ENCODE measurements around the gene TIMM17B. TPM values are rescaled to one million over a fixed set of nuclear protein-coding genes. Genes with fewer than 3 reads are reported as not detected.

Gene TIMM17B
- total RNA-seq, 1 experiment from 2014 or later = 89.7 TPM

GRCh38 chrX:48924270-48924669, 26.7 kb upstream of the TIMM17B start:
- TF ChIP-seq CTCF (conservative IDR thresholded peaks at IDR 0.05) = no peak
- no peak overlapping the region for H2BK12ac ChIP-seq (ENCODE audit: insufficient read length, low read depth, low read length)
- H4K91ac ChIP-seq (ENCODE audit: insufficient read length, low read depth, low read length) = no peak overlapping the region
- no peak overlapping the region for H3K4me3 Mint-ChIP-seq
- no peak overlapping the region for H2BK120ac ChIP-seq (ENCODE audit: low read depth, low read length, poor library complexity, severe bottlenecking)
- H2BK20ac ChIP-seq (ENCODE audit: low read depth, low read length, poor library complexity, severe bottlenecking) = no peak overlapping the region
- no peaks in the 10 kb centered on the region for H3K27me3 ChIP-seq (ENCODE audit: insufficient read depth, low read length)
- H3K4me1 ChIP-seq (ENCODE audit: insufficient read depth, low read length) = peaks cover 23% of the 10 kb centered on the region; the same call in 1 of the 2 replicates
- H3T11ph ChIP-seq (ENCODE audit: low read length) = no peak overlapping the region
- no peak overlapping the region for H3K18ac ChIP-seq (ENCODE audit: insufficient read length, low read depth, low read length)
- no peaks in the 10 kb centered on the region for H3K9me3 ChIP-seq (ENCODE audit: control insufficient read depth, low read depth, low read length)
- H3K4ac ChIP-seq (ENCODE audit: low read depth, low read length) = no peak overlapping the region
- H3K36me3 Mint-ChIP-seq (ENCODE audit: insufficient read depth in 1 of 3, low read depth in 3 of 3) = peaks cover 27 to 50% (median 37%) of the 10 kb centered on the region in 3 experiments
- peaks cover 69 to 85% of the 10 kb centered on the region in 2 experiments for H3K9me3 Mint-ChIP-seq
- peak overlapping the region; percentile 87 for H2BK5ac ChIP-seq (ENCODE audit: insufficient read length, low read length)
- H3K4me2 ChIP-seq (ENCODE audit: insufficient read depth, insufficient read length, low read length) = no peak overlapping the region
- no peaks in the 10 kb centered on the region for H3K27me3 Mint-ChIP-seq (ENCODE audit: low read depth)
- DNase-seq = no peak
- WGBS (ENCODE audit: extremely low coverage, insufficient read length, low lambda C conversion rate) = no CpG with 5 or more reads among the region's 5 CpGs
- H2AFZ ChIP-seq (ENCODE audit: low read length) = no peak overlapping the region
- no peak overlapping the region for H4K8ac ChIP-seq (replicated peaks; ENCODE audit: insufficient read length, low read depth, low read length)
- no peak overlapping the region for H2AK5ac ChIP-seq (ENCODE audit: insufficient read length, low read length)
- peaks cover 42 to 55% of the 10 kb centered on the region in 2 experiments for H3K4me1 Mint-ChIP-seq
- H3K27ac ChIP-seq (ENCODE audit: insufficient read length, low read depth, low read length) = no peak overlapping the region
- peaks cover 4% of the 10 kb centered on the region for H3K23me2 ChIP-seq (ENCODE audit: insufficient read length, low read depth, low read length, poor library complexity, severe bottlenecking)
- H3K79me2 ChIP-seq (ENCODE audit: insufficient read depth, low read length) = peaks cover 10% of the 10 kb centered on the region; the same call in 1 of the 2 replicates
- H4K20me1 ChIP-seq (ENCODE audit: control insufficient read depth, insufficient read depth, insufficient read length) = no peaks in the 10 kb centered on the region
- H3K23ac ChIP-seq (ENCODE audit: insufficient read length, low read depth, low read length) = no peak overlapping the region
- H4K5ac ChIP-seq (ENCODE audit: insufficient read length, low read depth, low read length) = no peak overlapping the region
- no peak overlapping the region for H3K14ac ChIP-seq (ENCODE audit: insufficient read depth, low read length)
- H3K27ac Mint-ChIP-seq = peak overlapping the region; percentile 76 to 82 (median 77)
- H2BK15ac ChIP-seq (ENCODE audit: low read depth, low read length) = peak overlapping the region; percentile 84; the same call in 1 of the 2 replicates
- peaks cover 3% of the 10 kb centered on the region for H3K79me1 ChIP-seq (ENCODE audit: insufficient read depth, low read depth, low read length, poor library complexity, severe bottlenecking)
- H3K56ac ChIP-seq (ENCODE audit: insufficient read length, low read depth, low read length) = no peak overlapping the region
- no peak overlapping the region for H3K9ac ChIP-seq (ENCODE audit: extremely low read depth, insufficient read length, low read length)
